ENCODE results near the gene KCNH6.

KCNH6 gene

GRCh38 chr17:63486317-63487013 is 36.7 kb upstream of the KCNH6 start:
- no peak for DNase-seq (ENCODE audit: low spot score)

- no peak for DNase-seq (ENCODE audit: low spot score)
Observed at GRCh38 chr17:63487014-63487339, 36.2 kb upstream of the KCNH6 start.

GRCh38 chr17:63488851-63489250 is 34.3 kb upstream of the KCNH6 start:
- DNase-seq (ENCODE audit: low spot score), result no peak

GRCh38 chr17:63489291-63489690 is 33.9 kb upstream of the KCNH6 start:
- no peak for DNase-seq (ENCODE audit: low spot score)

- DNase-seq (ENCODE audit: low spot score), result no peak
Observed at GRCh38 chr17:63490329-63490728, 32.8 kb upstream of the KCNH6 start.

- DNase-seq (ENCODE audit: low spot score), result no peak
Observed at GRCh38 chr17:63490858-63491400, 32.2 kb upstream of the KCNH6 start.

- DNase-seq (ENCODE audit: low spot score), result no peak
Observed at GRCh38 chr17:63491413-63491812, 31.7 kb upstream of the KCNH6 start.

GRCh38 chr17:63491977-63492618 is 31.1 kb upstream of the KCNH6 start:
- DNase-seq (ENCODE audit: low spot score), result no peak

GRCh38 chr17:63492940-63493339 is 30.2 kb upstream of the KCNH6 start:
- DNase-seq (ENCODE audit: low spot score), result no peak

GRCh38 chr17:63493411-63493810 is 29.7 kb upstream of the KCNH6 start:
- DNase-seq (ENCODE audit: low spot score), result no peak

GRCh38 chr17:63494300-63494928 is 28.7 kb upstream of the KCNH6 start:
- no peak for DNase-seq (ENCODE audit: low spot score)

- no peak for DNase-seq (ENCODE audit: low spot score)
Observed at GRCh38 chr17:63495491-63495890, 27.7 kb upstream of the KCNH6 start.

- no peak for DNase-seq (ENCODE audit: low spot score)
Observed at GRCh38 chr17:63496177-63496576, 27.0 kb upstream of the KCNH6 start.

- DNase-seq (ENCODE audit: low spot score), result no peak
Observed at GRCh38 chr17:63496663-63497400, 26.3 kb upstream of the KCNH6 start.

- DNase-seq (ENCODE audit: low spot score), result no peak
Observed at GRCh38 chr17:63497708-63498483, 25.3 kb upstream of the KCNH6 start.

GRCh38 chr17:63498626-63499195 is 24.4 kb upstream of the KCNH6 start:
- no peak for DNase-seq (ENCODE audit: low spot score)

- DNase-seq (ENCODE audit: low spot score), result no peak
Observed at GRCh38 chr17:63500543-63501390, 22.4 kb upstream of the KCNH6 start.

GRCh38 chr17:63503341-63503705 is 19.8 kb upstream of the KCNH6 start:
- DNase-seq (ENCODE audit: low spot score), result no peak

GRCh38 chr17:63504261-63504660 is 18.9 kb upstream of the KCNH6 start:
- no peak for DNase-seq (ENCODE audit: low spot score)

- no peak for DNase-seq (ENCODE audit: low spot score)
Observed at GRCh38 chr17:63505341-63505740, 17.8 kb upstream of the KCNH6 start.

GRCh38 chr17:63506627-63507026 is 16.5 kb upstream of the KCNH6 start:
- DNase-seq (ENCODE audit: low spot score), result no peak

All from CD4-positive, alpha-beta T cell treated with Interleukin-15 for 4 hours (primary cell).